ENCODE measurements around the gene ARIH1.

DNA sequence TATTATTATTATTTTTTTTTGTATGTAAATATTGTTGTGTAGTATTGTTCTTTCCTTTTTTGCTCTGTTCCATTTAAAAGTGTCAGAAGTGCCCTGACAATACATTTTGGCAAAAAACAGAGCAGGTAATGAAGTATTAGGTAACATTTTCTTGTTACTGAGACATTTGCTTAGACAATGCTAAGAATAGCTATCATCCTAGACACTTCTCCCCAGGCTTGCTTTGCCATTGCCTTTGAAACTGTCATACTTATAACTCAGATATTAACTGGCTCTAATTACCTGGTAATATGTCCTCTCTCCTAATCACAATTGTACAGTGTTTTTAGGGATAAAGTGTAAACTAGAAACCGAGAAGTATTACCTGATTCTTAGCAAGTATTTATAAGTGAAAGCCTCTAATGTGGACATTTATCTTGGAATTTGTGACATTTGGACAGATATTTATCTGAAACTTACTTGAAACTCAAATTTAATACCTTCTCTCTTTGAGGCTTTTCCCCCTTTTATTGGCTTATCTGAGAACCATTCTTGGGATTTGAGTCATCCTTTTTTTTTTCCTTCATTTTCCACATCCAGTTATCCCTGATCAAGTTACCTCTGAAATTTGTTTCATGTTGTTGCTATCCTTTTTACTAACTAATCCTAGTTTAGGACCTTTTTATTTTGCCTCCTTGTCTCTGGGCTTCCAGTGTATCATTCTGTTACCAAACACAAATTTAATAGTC, 13.1 kb downstream of the ARIH1 start:
- TF ChIP-seq, protein P1, sequence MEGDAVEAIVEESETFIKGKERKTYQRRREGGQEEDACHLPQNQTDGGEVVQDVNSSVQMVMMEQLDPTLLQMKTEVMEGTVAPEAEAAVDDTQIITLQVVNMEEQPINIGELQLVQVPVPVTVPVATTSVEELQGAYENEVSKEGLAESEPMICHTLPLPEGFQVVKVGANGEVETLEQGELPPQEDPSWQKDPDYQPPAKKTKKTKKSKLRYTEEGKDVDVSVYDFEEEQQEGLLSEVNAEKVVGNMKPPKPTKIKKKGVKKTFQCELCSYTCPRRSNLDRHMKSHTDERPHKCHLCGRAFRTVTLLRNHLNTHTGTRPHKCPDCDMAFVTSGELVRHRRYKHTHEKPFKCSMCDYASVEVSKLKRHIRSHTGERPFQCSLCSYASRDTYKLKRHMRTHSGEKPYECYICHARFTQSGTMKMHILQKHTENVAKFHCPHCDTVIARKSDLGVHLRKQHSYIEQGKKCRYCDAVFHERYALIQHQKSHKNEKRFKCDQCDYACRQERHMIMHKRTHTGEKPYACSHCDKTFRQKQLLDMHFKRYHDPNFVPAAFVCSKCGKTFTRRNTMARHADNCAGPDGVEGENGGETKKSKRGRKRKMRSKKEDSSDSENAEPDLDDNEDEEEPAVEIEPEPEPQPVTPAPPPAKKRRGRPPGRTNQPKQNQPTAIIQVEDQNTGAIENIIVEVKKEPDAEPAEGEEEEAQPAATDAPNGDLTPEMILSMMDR (IDR thresholded peaks at IDR 0.05) = no peak
- TF ChIP-seq EZH2 (IDR thresholded peaks at IDR 0.05; ENCODE audit: borderline replicate concordance, insufficient read depth, low read depth, low read length, poor library complexity, severe bottlenecking) = no peak

All from B cell (primary cell).